HG03457 (cell line): ENCODE measurements around the gene SLMAP.

Experiments used
- ATAC-seq: cut with Tn5 transposase; IDR thresholded peaks from one replicate; pipeline ENCODE4 v1.9.1; 2021; ENCODE audit warnings: moderate number of reproducible peaks; ENCODE audit not compliant: unreplicated experiment

Gene SLMAP

GRCh38 chr3:57752307-57752706 lies 3.8 kb upstream of the SLMAP start:
- no peak for ATAC-seq

GRCh38 chr3:57753016-57753415 lies 3.1 kb upstream of the SLMAP start:
- no peak for ATAC-seq

- ATAC-seq, result no peak
Observed at GRCh38 chr3:57755368-57755675, 787 bp upstream of the SLMAP start.

GRCh38 chr3:57756528-57757401 lies 656 bp downstream of the SLMAP start:
- no peak for ATAC-seq

GRCh38 chr3:57757642-57758297 lies 1.7 kb downstream of the SLMAP start:
- no peak for ATAC-seq

GRCh38 chr3:57758686-57759085 lies 2.6 kb downstream of the SLMAP start:
- no peak for ATAC-seq

GRCh38 chr3:57764794-57765193 lies 8.7 kb downstream of the SLMAP start:
- ATAC-seq, result no peak

GRCh38 chr3:57768595-57768994 lies 12.5 kb downstream of the SLMAP start:
- no peak for ATAC-seq

- ATAC-seq, result no peak
Observed at GRCh38 chr3:57770009-57770827, 14.1 kb downstream of the SLMAP start.

GRCh38 chr3:57772251-57772650 lies 16.1 kb downstream of the SLMAP start:
- no peak for ATAC-seq

GRCh38 chr3:57777774-57778173 lies 21.7 kb downstream of the SLMAP start:
- no peak for ATAC-seq

- no peak for ATAC-seq
Observed at GRCh38 chr3:57778494-57778893, 22.4 kb downstream of the SLMAP start.

GRCh38 chr3:57779666-57780065 lies 23.6 kb downstream of the SLMAP start:
- ATAC-seq, result no peak

- no peak for ATAC-seq
Observed at GRCh38 chr3:57783186-57784088, 27.3 kb downstream of the SLMAP start.

GRCh38 chr3:57784089-57784735 lies 28.1 kb downstream of the SLMAP start:
- ATAC-seq, result no peak

GRCh38 chr3:57785446-57785845 lies 29.3 kb downstream of the SLMAP start:
- ATAC-seq, result no peak

GRCh38 chr3:57787867-57788623 lies 31.9 kb downstream of the SLMAP start:
- ATAC-seq, result peak; percentile 89

GRCh38 chr3:57788624-57789018 lies 32.5 kb downstream of the SLMAP start:
- ATAC-seq, result no peak

GRCh38 chr3:57791245-57791644 lies 35.1 kb downstream of the SLMAP start:
- ATAC-seq, result no peak
